Right lobe of liver (tissue), 6 donors: Measurements from ENCODE around the gene RASAL2. TPM values are rescaled to one million over a fixed set of nuclear protein-coding genes. Genes with fewer than 3 reads are reported as not detected.
"Not testable (repeated sequence)": the region's sequence is repeated elsewhere in the genome, so short reads cannot be mapped to it uniquely, and the experiment has no call there.

Source experiments
- ATAC-seq, 4 donors: fragments of 200-7000 bp; cut with Tn5 transposase; one replicate each; pipeline ENCODE4 v1.9.1; 2020; ENCODE audit warnings: mild to moderate bottlenecking in 4 of 4, moderate library complexity in 4 of 4
- DNase-seq, 3 donors: peaks; one replicate each; pipeline ENCODE4 v3.0.0-alpha.2; 2020
- H3K27ac ChIP-seq, 3 donors: fragments of 200-600 bp; one replicate each; pipeline ENCODE4 v1.8.0; 2022
- H3K27me3 ChIP-seq, 2 donors: fragments of 200-600 bp; one replicate each; pipeline ENCODE4 v1.8.0; 2022
- H3K36me3 ChIP-seq, 4 donors: fragments of 200-600 bp; sonication (generic) in 1 of 4; one replicate each; pipeline versions ENCODE4 v1.5.1 to v1.8.0; 2017 to 2022; ENCODE audit warnings: control low read depth in 1 of 4
- H3K4me1 ChIP-seq, 4 donors: fragments of 200-600 bp; sonication (generic) in 1 of 4; one replicate each; pipeline versions ENCODE4 v1.5.1 to v1.8.0; 2017 to 2022; ENCODE audit warnings: control low read depth in 1 of 4
- H3K4me3 ChIP-seq, 3 donors: fragments of 200-600 bp; one replicate each; pipeline ENCODE4 v1.8.0; 2022
- H3K9me3 ChIP-seq, 4 donors: fragments of 200-600 bp; sonication (generic) in 1 of 4; one replicate each; pipeline versions ENCODE4 v1.5.1 to v1.8.0; 2017 to 2022; ENCODE audit warnings: control low read depth in 1 of 4
- CTCF ChIP-seq, 4 donors: fragments of 200-600 bp in 3 of 4; fragments of 450-650 bp in 1 of 4; IDR thresholded peaks; one replicate each; pipeline versions ENCODE4 v1.5.1 to v1.8.0; 2016 to 2022; ENCODE audit warnings: antibody characterized with exemption in 4 of 4, mild to moderate bottlenecking in 2 of 4
- POLR2A ChIP-seq: fragments of 450-650 bp; IDR thresholded peaks from one replicate; pipeline ENCODE4 v1.6.1; 2017; ENCODE audit warnings: antibody characterized with exemption, mild to moderate bottlenecking
- WGBS: methylation state at CpG from one replicate; pipeline ENCODE4 v1.1.6; 2018; ENCODE audit warnings: low coverage, low lambda C conversion rate; ENCODE audit not compliant: insufficient coverage; ENCODE audit errors: missing lambda C conversion rate; 5-methylcytosine and 5-hydroxymethylcytosine counted together
- intact Hi-C, 2 donors: fragments of 100-400 bp; cut with DNase I; formaldehyde crosslinking; loops; one replicate each; pipeline versions ENCODE4 v1.11.2 to v1.14.1; 2022
- total RNA-seq, 6 experiments: library from RNA; depleted of rRNA in 2 of 6; stranded (reverse); fragments of >200 nt in 2 of 6; fragmentation: NEBNext Ultra II Directional in 3 of 6; extraction: Animal tissue kit (Norgen Biotek cat#: 25700) in 3 of 6; gene quantifications; one replicate each; pipeline versions ENCODE4 v1.1.0 to v1.2.4, GENCODE V29; 2016 to 2023
- donor health status: DM: no; HTN: yes; CAD: no.
- donor health status: DM: no; HTN: no; CAD: no.
- donor health status: DM: no; HTN: no; CAD: no.
- donor health status: DM: no; HTN: yes; CAD: no.
- donor health status: DM: no; HTN: yes; CAD: no.

RASAL2 gene
- total RNA-seq, 6 experiments from 2014 or later = 3.6 to 6.0 (median 5.2) TPM

GRCh38 chr1:178502330-178502714 is 408.4 kb downstream of the RASAL2 start:
- H3K9me3 ChIP-seq = no peaks in the 10 kb centered on the region
- H3K4me3 ChIP-seq = no peak overlapping the region
- 75% methylated on average over 3 of the region's 3 CpGs for WGBS
- ATAC-seq (no peak), DNase-seq (no peak)
- no peak for TF ChIP-seq POLR2A
- TF ChIP-seq CTCF (IDR thresholded peaks at IDR 0.05) = no peak
- H3K36me3 ChIP-seq = no peaks in the 10 kb centered on the region
- no peaks in the 10 kb centered on the region for H3K4me1 ChIP-seq
- intact Hi-C loops = no loop called here
- no peaks in the 10 kb centered on the region for H3K27me3 ChIP-seq
- H3K27ac ChIP-seq = no peak overlapping the region

- DNase-seq (no peak), ATAC-seq (no peak)
- TF ChIP-seq POLR2A (no peak), CTCF (IDR thresholded peaks at IDR 0.05) (no peak)
- intact Hi-C loops = no loop called here
- Histone ChIP-seq H3K36me3 (no peaks in the 10 kb centered on the region), H3K4me1 (no peaks in the 10 kb centered on the region), H3K4me3 (no peak overlapping the region), H3K27ac (no peak overlapping the region), H3K27me3 (no peaks in the 10 kb centered on the region), H3K9me3 (no peaks in the 10 kb centered on the region)
- WGBS = 72% methylated on average over 3 of the region's 5 CpGs
Observed at GRCh38 chr1:178502856-178503255, 409.0 kb downstream of the RASAL2 start.

- H3K27ac ChIP-seq, DNase-seq, H3K4me1 ChIP-seq, H3K4me3 ChIP-seq, H3K36me3 ChIP-seq, intact Hi-C loops, H3K9me3 ChIP-seq, H3K27me3 ChIP-seq, ATAC-seq: not testable (repeated sequence)
- 95% methylated on average over 6 of the region's 14 CpGs for WGBS
Observed at GRCh38 chr1:178503316-178503715, 409.4 kb downstream of the RASAL2 start.

- H3K4me3 ChIP-seq = no peak overlapping the region
- intact Hi-C loops = no loop called here
- DNase-seq (no peak), ATAC-seq (no peak)
- H3K27ac ChIP-seq = no peak overlapping the region
- no peaks in the 10 kb centered on the region for H3K4me1 ChIP-seq
- H3K36me3 ChIP-seq = no peaks in the 10 kb centered on the region
- H3K9me3 ChIP-seq = no peaks in the 10 kb centered on the region
- WGBS = 75% methylated on average over 4 of the region's 6 CpGs
- no peaks in the 10 kb centered on the region for H3K27me3 ChIP-seq
- no peak for TF ChIP-seq CTCF (IDR thresholded peaks at IDR 0.05)
- TF ChIP-seq POLR2A = no peak
Observed at GRCh38 chr1:178503849-178504248, 409.9 kb downstream of the RASAL2 start.

- DNase-seq (no peak), ATAC-seq (peak in 1 of 4 donors; percentile 25)
- no peaks in the 10 kb centered on the region for H3K27me3 ChIP-seq
- no peak overlapping the region for H3K27ac ChIP-seq
- no peak overlapping the region for H3K4me3 ChIP-seq
- no peaks in the 10 kb centered on the region for H3K36me3 ChIP-seq
- TF ChIP-seq POLR2A (no peak), CTCF (IDR thresholded peaks at IDR 0.05) (no peak)
- 76% methylated on average over 4 of the region's 4 CpGs for WGBS
- H3K4me1 ChIP-seq = no peaks in the 10 kb centered on the region
- intact Hi-C loops = no loop called here
- no peaks in the 10 kb centered on the region for H3K9me3 ChIP-seq
Observed at GRCh38 chr1:178504286-178504685, 410.4 kb downstream of the RASAL2 start.
